ENCODE results near the gene DHX9. TPM values are rescaled to one million over a fixed set of nuclear protein-coding genes. Genes with fewer than 3 reads are reported as not detected.
A peak's percentile ranks its signal among the peaks of the same experiment; 100 is the strongest.

The DHX9 gene
- total and polyA plus RNA-seq, 9 of the 15 experiments (the other 6 are each of a cell fraction or from before 2014, with no cell fraction given): 100 to 409 (median 294) TPM

DNA sequence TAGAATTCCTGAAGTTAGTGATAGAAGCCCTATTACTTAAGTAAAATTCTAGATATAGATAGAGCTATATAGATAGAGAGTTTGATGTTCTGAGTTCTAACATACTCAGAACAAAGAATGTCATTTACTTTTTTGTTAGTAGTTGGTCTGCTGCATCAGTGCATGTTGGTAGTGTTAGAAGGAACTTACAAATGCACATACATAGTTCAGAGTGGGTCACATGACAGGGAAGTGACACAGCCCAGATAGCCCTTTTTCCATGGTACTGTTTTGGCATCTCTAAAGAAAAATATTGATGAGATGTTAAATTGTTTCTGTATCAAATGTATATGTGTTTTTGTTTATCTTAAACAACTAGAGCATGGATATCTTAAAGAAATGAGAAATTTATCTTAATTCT is 45.7 kb downstream of the DHX9 start:
- ChIA-PET POLR2A (interaction anchor here (1.5 to 1.7 kb wide), 3 partner anchors 9 to 13 kb away, joined by 3 to 5 read pairs (median 5); no protein-coding TSS in a partner anchor), CTCF (ENCODE audit: low intra/inter-chr PET ratio) (no interaction called here)
- Histone ChIP-seq H3K79me2 (ENCODE audit: control insufficient read depth, insufficient read depth, low read length) (no peaks in the 10 kb centered on the region; the same call in 2 of the 3 replicates), H3K4me2 (ENCODE audit: insufficient read depth, low read length) (no peak overlapping the region), H3K36me3 (ENCODE audit: control insufficient read depth, insufficient read depth, low read length) (peaks cover 92% of the 10 kb centered on the region), H3K27ac (ENCODE audit: extremely low read depth, low read depth, low read length) (no peak overlapping the region), H3K27me3 (ENCODE audit: control insufficient read depth in 2 of 2, insufficient read depth in 2 of 2, low read length in 2 of 2) (no peaks in the 10 kb centered on the region), H3K9ac (ENCODE audit: insufficient read depth in 1 of 2, low read depth in 2 of 2, low read length in 2 of 2) (no peak overlapping the region), H3K9me3 (replicated peaks; ENCODE audit: control insufficient read depth, insufficient read depth, low read depth, low read length) (no peaks in the 10 kb centered on the region), H2AFZ (ENCODE audit: low read depth, low read length) (no peak overlapping the region), H3K4me3 (no peak overlapping the region), H3K4me1 (replicated peaks in 1 of 2; ENCODE audit: control insufficient read depth in 2 of 2, insufficient read depth in 2 of 2, low read length in 2 of 2) (no peaks in the 10 kb centered on the region), H3K9me1 (ENCODE audit: control insufficient read depth, insufficient read depth, low read length) (peaks cover 2% of the 10 kb centered on the region), H4K20me1 (replicated peaks; ENCODE audit: control insufficient read depth, insufficient read depth, low read length) (peaks cover 8% of the 10 kb centered on the region; the same call in 1 of the 2 replicates)
- no peak for FAIRE-seq
- DNase-seq (ENCODE audit: extremely low read depth in 1 of 4, low spot score in 3 of 4): no peak
- in situ Hi-C loops (cut with MboI): no loop called here
- intact Hi-C loops (cut with micrococcal nuclease): loop anchor here (5.0 kb wide), 1 partner anchor 33 kb away; no protein-coding TSS in a partner anchor
- BruUV-seq (replicated peaks): no TSS peak
- TF ChIP-seq FOSL1 (tag; conservative IDR thresholded peaks at IDR 0.05): no peak
- TF ChIP-seq, protein P1, sequence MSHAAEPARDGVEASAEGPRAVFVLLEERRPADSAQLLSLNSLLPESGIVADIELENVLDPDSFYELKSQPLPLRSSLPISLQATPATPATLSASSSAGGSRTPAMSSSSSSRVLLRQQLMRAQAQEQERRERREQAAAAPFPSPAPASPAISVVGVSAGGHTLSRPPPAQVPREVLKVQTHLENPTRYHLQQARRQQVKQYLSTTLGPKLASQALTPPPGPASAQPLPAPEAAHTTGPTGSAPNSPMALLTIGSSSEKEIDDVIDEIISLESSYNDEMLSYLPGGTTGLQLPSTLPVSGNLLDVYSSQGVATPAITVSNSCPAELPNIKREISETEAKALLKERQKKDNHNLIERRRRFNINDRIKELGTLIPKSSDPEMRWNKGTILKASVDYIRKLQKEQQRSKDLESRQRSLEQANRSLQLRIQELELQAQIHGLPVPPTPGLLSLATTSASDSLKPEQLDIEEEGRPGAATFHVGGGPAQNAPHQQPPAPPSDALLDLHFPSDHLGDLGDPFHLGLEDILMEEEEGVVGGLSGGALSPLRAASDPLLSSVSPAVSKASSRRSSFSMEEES (CRISPR knock-in tag; IDR thresholded peaks at IDR 0.05): peak; percentile 85
- TF ChIP-seq, protein P2, sequence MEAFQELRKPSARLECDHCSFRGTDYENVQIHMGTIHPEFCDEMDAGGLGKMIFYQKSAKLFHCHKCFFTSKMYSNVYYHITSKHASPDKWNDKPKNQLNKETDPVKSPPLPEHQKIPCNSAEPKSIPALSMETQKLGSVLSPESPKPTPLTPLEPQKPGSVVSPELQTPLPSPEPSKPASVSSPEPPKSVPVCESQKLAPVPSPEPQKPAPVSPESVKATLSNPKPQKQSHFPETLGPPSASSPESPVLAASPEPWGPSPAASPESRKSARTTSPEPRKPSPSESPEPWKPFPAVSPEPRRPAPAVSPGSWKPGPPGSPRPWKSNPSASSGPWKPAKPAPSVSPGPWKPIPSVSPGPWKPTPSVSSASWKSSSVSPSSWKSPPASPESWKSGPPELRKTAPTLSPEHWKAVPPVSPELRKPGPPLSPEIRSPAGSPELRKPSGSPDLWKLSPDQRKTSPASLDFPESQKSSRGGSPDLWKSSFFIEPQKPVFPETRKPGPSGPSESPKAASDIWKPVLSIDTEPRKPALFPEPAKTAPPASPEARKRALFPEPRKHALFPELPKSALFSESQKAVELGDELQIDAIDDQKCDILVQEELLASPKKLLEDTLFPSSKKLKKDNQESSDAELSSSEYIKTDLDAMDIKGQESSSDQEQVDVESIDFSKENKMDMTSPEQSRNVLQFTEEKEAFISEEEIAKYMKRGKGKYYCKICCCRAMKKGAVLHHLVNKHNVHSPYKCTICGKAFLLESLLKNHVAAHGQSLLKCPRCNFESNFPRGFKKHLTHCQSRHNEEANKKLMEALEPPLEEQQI (IDR thresholded peaks at IDR 0.05): no peak
- TF ChIP-seq, protein P3, sequence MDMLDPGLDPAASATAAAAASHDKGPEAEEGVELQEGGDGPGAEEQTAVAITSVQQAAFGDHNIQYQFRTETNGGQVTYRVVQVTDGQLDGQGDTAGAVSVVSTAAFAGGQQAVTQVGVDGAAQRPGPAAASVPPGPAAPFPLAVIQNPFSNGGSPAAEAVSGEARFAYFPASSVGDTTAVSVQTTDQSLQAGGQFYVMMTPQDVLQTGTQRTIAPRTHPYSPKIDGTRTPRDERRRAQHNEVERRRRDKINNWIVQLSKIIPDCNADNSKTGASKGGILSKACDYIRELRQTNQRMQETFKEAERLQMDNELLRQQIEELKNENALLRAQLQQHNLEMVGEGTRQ (CRISPR knock-in tag; IDR thresholded peaks at IDR 0.05): peak; percentile 48
- ATAC-seq: no peak

All from K562 (cell line).